Heart left ventricle (tissue), 16 donors: ENCODE data around the gene TDRD7. TPM values are rescaled to one million over a fixed set of nuclear protein-coding genes. Genes with fewer than 3 reads are reported as not detected.

Experiments
- ATAC-seq, 4 donors: fragments of 200-7000 bp; cut with Tn5 transposase; one replicate each; pipeline ENCODE4 v1.9.1; 2020 to 2022; ENCODE audit warnings: moderate library complexity in 4 of 4, mild to moderate bottlenecking in 3 of 4, moderate number of reproducible peaks in 1 of 4
- DNase-seq, 5 donors: peaks; one replicate each; pipeline ENCODE4 v3.0.0-alpha.2; 2020
- H3K27ac ChIP-seq, 12 donors: fragments of 200-600 bp; sonication (generic) in 4 of 12; one replicate each; pipeline versions ENCODE4 v1.5.0 to v1.8.0; 2016 to 2022; ENCODE audit warnings: mild to moderate bottlenecking in 2 of 12
- H3K27me3 ChIP-seq, 9 donors: fragments of 200-600 bp; sonication (generic) in 2 of 9; one replicate each; pipeline versions ENCODE4 v1.5.1 to v1.8.0; 2016 to 2022; ENCODE audit warnings: mild to moderate bottlenecking in 3 of 9
- H3K36me3 ChIP-seq, 9 donors: fragments of 200-600 bp; sonication (generic) in 2 of 9; one replicate each; pipeline versions ENCODE4 v1.5.0 to v1.8.0; 2018 to 2022; ENCODE audit warnings: mild to moderate bottlenecking in 2 of 9
- H3K4me1 ChIP-seq, 12 donors: fragments of 200-600 bp; sonication (generic) in 4 of 12; one replicate each; pipeline versions ENCODE4 v1.5.0 to v1.8.0; 2016 to 2022; ENCODE audit warnings: mild to moderate bottlenecking in 3 of 12
- H3K4me3 ChIP-seq, 12 donors: fragments of 200-600 bp; sonication (generic) in 4 of 12; one replicate each; pipeline versions ENCODE4 v1.5.0 to v1.8.0; 2017 to 2022; ENCODE audit warnings: mild to moderate bottlenecking in 9 of 12, moderate library complexity in 4 of 12
- H3K9me3 ChIP-seq, 12 donors: fragments of 200-600 bp; sonication (generic) in 4 of 12; one replicate each; pipeline versions ENCODE4 v1.5.0 to v1.8.0; 2016 to 2022; ENCODE audit warnings: mild to moderate bottlenecking in 1 of 12
- POLR2A ChIP-seq, 2 donors: fragments of 450-650 bp; IDR thresholded peaks; one replicate each; pipeline ENCODE4 v1.6.1; 2017; ENCODE audit warnings: antibody characterized with exemption in 2 of 2, mild to moderate bottlenecking in 2 of 2, moderate library complexity in 2 of 2
- WGBS, 4 donors: extraction: QIAGEN DNeasy Blood & Tissue Kit in 2 of 4; methylation state at CpG; one replicate each; pipeline versions ENCODE4 v1.1.5 to v1.1.7; 2013 to 2018; 5-methylcytosine and 5-hydroxymethylcytosine counted together
- intact Hi-C, 10 donors: fragments of 100-400 bp; cut with DNase I; formaldehyde crosslinking; loops; one replicate each; pipeline versions ENCODE4 v1.11.1 to v1.14.2; 2022
- microRNA-seq, 4 donors: library from miRNA; unstranded; fragments of <30 nt; microRNA quantifications; one replicate each; pipeline versions ENCODE4 to v1.2.0, GENCODE V29; 2017 to 2020
- polyA plus RNA-seq, 2 donors: library from polyadenylated mRNA; stranded (reverse); fragments of 200-250 nt; gene quantifications; one replicate each; pipeline ENCODE4 v1.2.3, GENCODE V29; 2013
- total RNA-seq, 9 donors: library from RNA; depleted of rRNA in 2 of 9; stranded (reverse); fragments of >200 nt in 2 of 9; fragmentation: NEBNext Ultra II Directional in 3 of 9; extraction: Animal tissue kit (Norgen Biotek cat#: 25700) in 3 of 9; gene quantifications; one replicate each; pipeline versions ENCODE4 v1.1.0 to v1.2.4, GENCODE V29; 2016 to 2023
- TF ChIP-seq, protein P1 (sequence below), 12 donors: fragments of 200-600 bp; sonication (generic) in 4 of 12; IDR thresholded peaks; one replicate each; pipeline versions ENCODE4 v1.5.0 to v1.8.0; 2018 to 2022; ENCODE audit warnings: antibody characterized with exemption in 12 of 12, mild to moderate bottlenecking in 5 of 12
- donor health status: ischemic (EF 13 %, LVEDD 7.1; RV severe dilation, severe dysfunction).
- donor health status: healthy with polysubstance abuse.
- donor health status: DM: no; HTN: yes; CAD: no.
- donor health status: DM: no; HTN: no; CAD: no.
- donor health status: ischemic (EF 25% LVEDD 6.9; RV normal size, moderate dysfunction).
- donor health status: ischemic (EF 25% LVEDD 5.7; RV mildly dilated, moderate dysfunction).
- donor health status: healthy.
- donor health status: DM: yes; HTN: yes; CAD: no.
- donor health status: ischemic (EF 35%, LVEDD 5.7; RV mildly dilated, moderate dysfunction).
- donor health status: nonischemic (EF 11% LVEDD 7.7; RV severe dilation, severe dysfunction).
- donor health status: DM: yes; HTN: yes; CAD: no.
- donor health status: PGD.
- donor health status: ischemic (EF 29% LVEDD 5.4; RV normal size, mild dysfunction).
- donor health status: nonischemic (EF 23%, LVEDD 6.1; RV moderate dilation, normal function).

Gene TDRD7
- total and polyA plus RNA-seq, 11 donors = 3.0 to 15.3 (median 8.9) TPM

DNA sequence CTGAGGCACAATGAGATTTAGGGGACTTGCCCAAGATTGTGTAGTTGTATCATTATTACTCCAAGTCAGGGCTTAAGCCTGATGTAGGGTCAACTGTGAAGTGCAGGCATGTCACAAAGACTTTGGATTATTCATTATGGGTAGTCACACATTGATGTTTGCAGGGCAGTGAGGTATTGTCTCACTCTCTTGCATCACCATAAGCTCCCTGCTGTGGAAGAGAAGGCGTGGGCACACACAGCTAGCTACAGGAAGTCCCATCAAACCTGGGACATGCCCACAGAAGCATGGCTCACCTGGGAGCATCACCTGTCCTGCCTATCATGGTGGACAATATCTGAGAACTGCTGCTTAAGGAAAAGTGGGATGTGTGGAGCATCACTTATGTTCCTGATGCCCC, 131.7 kb downstream of the TDRD7 start:
- Histone ChIP-seq H3K4me1 (peaks cover 0 to 26% (median 4%) of the 10 kb centered on the region in 12 donors), H3K36me3 (peaks cover 0 to 31% (median 7%) of the 10 kb centered on the region in 9 donors), H3K4me3 (no peak overlapping the region), H3K27me3 (no peaks in the 10 kb centered on the region), H3K9me3 (no peaks in the 10 kb centered on the region), H3K27ac (no peak overlapping the region)
- TF ChIP-seq POLR2A (IDR thresholded peaks at IDR 0.05) = no peak
- TF ChIP-seq, protein P1, sequence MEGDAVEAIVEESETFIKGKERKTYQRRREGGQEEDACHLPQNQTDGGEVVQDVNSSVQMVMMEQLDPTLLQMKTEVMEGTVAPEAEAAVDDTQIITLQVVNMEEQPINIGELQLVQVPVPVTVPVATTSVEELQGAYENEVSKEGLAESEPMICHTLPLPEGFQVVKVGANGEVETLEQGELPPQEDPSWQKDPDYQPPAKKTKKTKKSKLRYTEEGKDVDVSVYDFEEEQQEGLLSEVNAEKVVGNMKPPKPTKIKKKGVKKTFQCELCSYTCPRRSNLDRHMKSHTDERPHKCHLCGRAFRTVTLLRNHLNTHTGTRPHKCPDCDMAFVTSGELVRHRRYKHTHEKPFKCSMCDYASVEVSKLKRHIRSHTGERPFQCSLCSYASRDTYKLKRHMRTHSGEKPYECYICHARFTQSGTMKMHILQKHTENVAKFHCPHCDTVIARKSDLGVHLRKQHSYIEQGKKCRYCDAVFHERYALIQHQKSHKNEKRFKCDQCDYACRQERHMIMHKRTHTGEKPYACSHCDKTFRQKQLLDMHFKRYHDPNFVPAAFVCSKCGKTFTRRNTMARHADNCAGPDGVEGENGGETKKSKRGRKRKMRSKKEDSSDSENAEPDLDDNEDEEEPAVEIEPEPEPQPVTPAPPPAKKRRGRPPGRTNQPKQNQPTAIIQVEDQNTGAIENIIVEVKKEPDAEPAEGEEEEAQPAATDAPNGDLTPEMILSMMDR (IDR thresholded peaks at IDR 0.05) = no peak
- ATAC-seq (no peak), DNase-seq (no peak)
- WGBS, 4 donors = 85 to 93% (median 91%) methylated on average over 1 of the region's 1 CpG
- intact Hi-C loops = no loop called here

DNA sequence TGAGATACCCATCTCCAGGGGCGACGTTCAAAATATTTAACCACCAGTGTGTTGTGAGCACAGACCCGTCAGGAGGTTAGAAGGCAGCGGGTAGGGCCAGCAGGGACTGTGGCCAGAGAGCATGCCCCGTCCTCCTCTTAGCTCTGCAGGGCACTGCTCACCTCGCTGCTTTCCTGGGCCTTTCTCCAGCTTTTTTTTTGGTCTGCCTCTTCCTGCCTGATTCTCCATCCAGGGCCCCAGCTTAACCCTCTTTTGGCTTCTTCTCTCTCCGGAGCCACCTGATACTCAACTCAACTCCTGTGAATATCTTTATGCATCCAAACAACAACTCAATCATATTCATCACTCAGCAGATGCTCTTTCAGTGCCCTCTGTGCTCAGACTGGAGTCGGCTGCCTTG, 133.6 kb downstream of the TDRD7 start:
- Histone ChIP-seq H3K27ac (peak overlapping the region in 7 of 12 donors; percentile 4 to 42 (median 15)), H3K36me3 (peaks cover 0 to 32% (median 10%) of the 10 kb centered on the region in 9 donors), H3K4me3 (no peak overlapping the region), H3K9me3 (peaks cover 0 to 5% (median 0%) of the 10 kb centered on the region in 12 donors), H3K4me1 (peaks cover 0 to 20% (median 4%) of the 10 kb centered on the region in 12 donors), H3K27me3 (no peaks in the 10 kb centered on the region)
- ATAC-seq = peak; percentile 68 to 85 (median 78)
- WGBS, 4 donors = 36 to 53% (median 41%) methylated on average over 8 of the region's 8 CpGs
- TF ChIP-seq, protein P1 (IDR thresholded peaks at IDR 0.05) = no peak
- no peak for TF ChIP-seq POLR2A (IDR thresholded peaks at IDR 0.05)
- intact Hi-C loops = no loop called here
- DNase-seq = no peak

Small RNA genes lying within 50 kb of the gene (microRNA-seq; reads per million reads assigned to microRNA genes)
- gene MIR1302-8 = 0 reads per million in 4 donors

Other genes starting within 250 kb of the TDRD7 start
- 1 to 10 TPM in 8 of 9 donors, under 1 TPM in 1; 0.69 to 4.9 (median 2.2) TPM for gene CCDC180, start 104.4 kb upstream of the TDRD7 start, total RNA-seq
- 1 to 10 TPM in 1 of 2 donors, under 1 TPM in 1; 0.55 to 5.3 TPM for gene CCDC180, start 104.4 kb upstream of the TDRD7 start, polyA plus RNA-seq
- 100 to 1,000 TPM; 106 to 201 (median 176) TPM for gene TMOD1, start 89.6 kb downstream of the TDRD7 start, total RNA-seq
- 100 to 1,000 TPM in 1 of 2 donors, 10 to 100 TPM in 1; 96.4 to 136 TPM for gene TMOD1, start 89.6 kb downstream of the TDRD7 start, polyA plus RNA-seq
- gene TSTD2, start 221.3 kb downstream of the TDRD7 start, total RNA-seq = 10 to 100 TPM; 16.5 to 32.9 (median 22.4) TPM
- gene TSTD2, start 221.3 kb downstream of the TDRD7 start, polyA plus RNA-seq = 10 to 100 TPM; 10.5 to 14.6 TPM
- 10 to 100 TPM; 13.9 to 22.4 (median 19.7) TPM for gene NCBP1, start 221.7 kb downstream of the TDRD7 start, total RNA-seq
- 10 to 100 TPM in 1 of 2 donors, 1 to 10 TPM in 1; 6.9 to 17.2 TPM for gene NCBP1, start 221.7 kb downstream of the TDRD7 start, polyA plus RNA-seq